Vagina (tissue), 2 donors: ENCODE results near the gene USF1. TPM values are rescaled to one million over a fixed set of nuclear protein-coding genes. Genes with fewer than 3 reads are reported as not detected.

Experiments used
- DNase-seq, 2 donors: peaks; one replicate each; pipeline ENCODE4 v3.0.0-alpha.2; 2017; ENCODE audit errors: extremely low spot score in 2 of 2
- H3K27ac ChIP-seq: fragments of 200-600 bp; sonication (generic); one replicate; pipeline ENCODE4 v1.5.1; 2019
- H3K27me3 ChIP-seq: fragments of 200-600 bp; sonication (generic); one replicate; pipeline ENCODE4 v1.5.1; 2019
- H3K36me3 ChIP-seq, 2 donors: fragments of 200-600 bp; sonication (generic); one replicate each; pipeline ENCODE4 v1.5.1; 2017 to 2019
- H3K4me1 ChIP-seq: fragments of 200-600 bp; sonication (generic); one replicate; pipeline ENCODE4 v1.5.1; 2019
- H3K4me3 ChIP-seq, 2 donors: fragments of 200-600 bp; sonication (generic); 1 replicate in 1 of 2; 2 replicates in 1 of 2; pipeline ENCODE4 v1.5.1; 2016 to 2019
- H3K9me3 ChIP-seq: fragments of 200-600 bp; sonication (generic); one replicate; pipeline ENCODE4 v1.5.1; 2019
- POLR2A ChIP-seq, 2 donors: fragments of 450-650 bp; IDR thresholded peaks; one replicate each; pipeline ENCODE4 v1.6.1; 2017; ENCODE audit warnings: antibody characterized with exemption in 2 of 2, mild to moderate bottlenecking in 2 of 2, moderate library complexity in 2 of 2
- POLR2AphosphoS5 ChIP-seq, 2 donors: sonication (generic); formaldehyde crosslinking; IDR thresholded peaks; one replicate each; pipeline ENCODE4 v1.9.0; 2017; ENCODE audit warnings: antibody characterized with exemption in 2 of 2, mild to moderate bottlenecking in 2 of 2, low read depth in 1 of 2; ENCODE audit not compliant: insufficient read depth in 1 of 2
- intact Hi-C: fragments of 100-400 bp; cut with DNase I; formaldehyde crosslinking; loops from one replicate; pipeline ENCODE4 v1.15.1; 2023
- total RNA-seq: library from RNA; depleted of rRNA; stranded (reverse); fragments of >200 nt; gene quantifications from one replicate; pipeline ENCODE4 v1.2.3, GENCODE V29; 2016
- TF ChIP-seq, protein P1 (sequence below), 3 experiments: fragments of 450-650 bp in 2 of 3; fragments of 200-600 bp in 1 of 3; sonication (generic) in 1 of 3; IDR thresholded peaks; one replicate each; pipeline ENCODE4 v1.5.1; 2017 to 2019; ENCODE audit warnings: antibody characterized with exemption in 3 of 3, mild to moderate bottlenecking in 2 of 3, moderate library complexity in 2 of 3

USF1 gene
- total RNA-seq, 1 donor from 2014 or later = 39.0 TPM

DNA sequence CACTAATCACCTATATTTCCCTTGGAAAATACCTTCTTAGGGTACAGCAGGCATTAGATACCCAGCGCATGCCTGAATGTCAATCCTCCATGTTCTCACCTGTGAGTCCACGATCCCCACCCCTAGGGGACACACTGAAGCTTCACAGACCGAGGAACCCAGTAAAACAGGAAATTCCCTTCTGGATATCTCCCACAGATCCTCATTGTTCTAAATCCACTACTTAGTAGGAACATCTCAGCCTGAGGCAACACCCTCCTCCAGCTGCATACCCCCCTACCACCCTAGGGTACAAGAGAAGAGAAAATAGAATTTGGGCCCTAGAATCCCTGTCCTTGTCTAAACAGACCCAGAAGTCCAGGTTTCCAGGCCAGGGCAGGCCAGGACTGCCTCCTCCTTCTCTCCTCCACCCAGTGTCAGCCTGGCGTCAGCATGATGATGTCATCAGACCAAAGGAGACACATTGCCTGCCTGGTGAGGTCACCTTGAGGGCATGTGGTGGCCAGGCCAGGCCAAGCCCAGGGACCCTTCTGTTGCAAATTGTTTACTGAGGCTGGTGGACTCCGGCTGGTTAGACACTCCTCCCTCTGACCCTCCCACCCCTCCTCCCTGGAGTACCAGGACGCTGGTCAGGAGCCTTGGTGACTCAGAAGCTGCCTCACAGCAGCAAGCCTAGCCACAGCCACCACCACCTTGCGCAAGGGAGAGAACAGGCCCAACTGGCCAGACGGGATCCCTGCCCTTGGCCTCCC lies 37.4 kb upstream of the USF1 start:
- Histone ChIP-seq H3K27me3 (no peaks in the 10 kb centered on the region), H3K27ac (peak overlapping the region; percentile 77), H3K36me3 (no peaks in the 10 kb centered on the region), H3K9me3 (no peaks in the 10 kb centered on the region), H3K4me1 (no peaks in the 10 kb centered on the region), H3K4me3 (no peak overlapping the region)
- intact Hi-C loops = no loop called here
- no peak for DNase-seq
- TF ChIP-seq, protein P1, sequence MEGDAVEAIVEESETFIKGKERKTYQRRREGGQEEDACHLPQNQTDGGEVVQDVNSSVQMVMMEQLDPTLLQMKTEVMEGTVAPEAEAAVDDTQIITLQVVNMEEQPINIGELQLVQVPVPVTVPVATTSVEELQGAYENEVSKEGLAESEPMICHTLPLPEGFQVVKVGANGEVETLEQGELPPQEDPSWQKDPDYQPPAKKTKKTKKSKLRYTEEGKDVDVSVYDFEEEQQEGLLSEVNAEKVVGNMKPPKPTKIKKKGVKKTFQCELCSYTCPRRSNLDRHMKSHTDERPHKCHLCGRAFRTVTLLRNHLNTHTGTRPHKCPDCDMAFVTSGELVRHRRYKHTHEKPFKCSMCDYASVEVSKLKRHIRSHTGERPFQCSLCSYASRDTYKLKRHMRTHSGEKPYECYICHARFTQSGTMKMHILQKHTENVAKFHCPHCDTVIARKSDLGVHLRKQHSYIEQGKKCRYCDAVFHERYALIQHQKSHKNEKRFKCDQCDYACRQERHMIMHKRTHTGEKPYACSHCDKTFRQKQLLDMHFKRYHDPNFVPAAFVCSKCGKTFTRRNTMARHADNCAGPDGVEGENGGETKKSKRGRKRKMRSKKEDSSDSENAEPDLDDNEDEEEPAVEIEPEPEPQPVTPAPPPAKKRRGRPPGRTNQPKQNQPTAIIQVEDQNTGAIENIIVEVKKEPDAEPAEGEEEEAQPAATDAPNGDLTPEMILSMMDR (IDR thresholded peaks at IDR 0.05) = no peak
- no peak for TF ChIP-seq POLR2A (IDR thresholded peaks at IDR 0.05)
- peak; percentile 21 to 75 for TF ChIP-seq POLR2AphosphoS5 (IDR thresholded peaks at IDR 0.05; ENCODE audit: insufficient read depth in 1 of 2, low read depth in 1 of 2)

DNA sequence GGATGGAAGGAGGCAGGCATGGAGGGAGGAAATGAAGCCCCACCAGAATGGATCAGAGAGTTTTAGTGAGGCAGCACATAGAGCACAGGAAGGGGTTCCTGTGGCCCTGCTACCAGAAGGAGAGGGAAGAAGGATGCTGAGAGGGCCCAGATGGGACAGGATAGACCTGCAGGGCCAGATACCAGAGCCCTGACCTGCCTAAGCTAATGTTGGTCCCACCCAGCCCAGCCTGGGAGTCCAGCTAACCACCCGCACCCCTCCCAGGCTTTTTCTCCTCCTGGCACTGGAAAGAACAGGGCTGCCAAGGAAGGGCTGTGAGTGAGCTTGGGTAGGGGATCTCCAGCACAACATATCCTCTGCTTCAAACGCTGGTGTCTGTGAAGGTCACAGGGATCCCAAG lies 36.7 kb upstream of the USF1 start:
- H3K4me3 ChIP-seq = no peak overlapping the region
- TF ChIP-seq POLR2AphosphoS5 (IDR thresholded peaks at IDR 0.05; ENCODE audit: insufficient read depth in 1 of 2, low read depth in 1 of 2) = no peak
- TF ChIP-seq, protein P1 (IDR thresholded peaks at IDR 0.05) = no peak
- TF ChIP-seq POLR2A (IDR thresholded peaks at IDR 0.05) = no peak
- H3K9me3 ChIP-seq = no peaks in the 10 kb centered on the region
- intact Hi-C loops = no loop called here
- H3K36me3 ChIP-seq = no peaks in the 10 kb centered on the region
- H3K4me1 ChIP-seq = no peaks in the 10 kb centered on the region
- DNase-seq = no peak
- H3K27ac ChIP-seq = peak overlapping the region; percentile 77
- H3K27me3 ChIP-seq = no peaks in the 10 kb centered on the region

DNA sequence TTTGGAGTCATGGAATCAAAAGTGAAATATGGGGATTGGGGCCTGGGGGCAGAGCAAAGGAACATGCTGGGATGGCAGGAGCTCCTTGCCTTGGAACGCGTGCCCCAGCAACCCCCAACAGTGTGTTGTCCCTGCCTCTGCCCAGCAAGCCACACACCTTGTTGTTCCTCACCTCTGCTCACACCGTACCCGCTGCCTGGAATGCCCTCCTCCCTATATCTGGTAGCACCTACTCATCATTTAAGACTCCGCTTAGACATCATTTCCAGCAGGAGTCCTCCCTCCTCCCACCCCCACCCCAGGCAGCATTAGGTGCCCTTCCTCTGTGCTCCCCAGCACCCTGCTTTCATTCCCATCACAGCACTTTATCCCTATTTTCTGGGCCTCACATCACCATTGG lies 35.7 kb upstream of the USF1 start:
- H3K27me3 ChIP-seq = no peaks in the 10 kb centered on the region
- TF ChIP-seq, protein P1 (IDR thresholded peaks at IDR 0.05) = no peak
- TF ChIP-seq POLR2A (IDR thresholded peaks at IDR 0.05) (no peak), POLR2AphosphoS5 (IDR thresholded peaks at IDR 0.05; ENCODE audit: insufficient read depth in 1 of 2, low read depth in 1 of 2) (no peak)
- H3K27ac ChIP-seq = peak overlapping the region; percentile 77
- no peak overlapping the region for H3K4me3 ChIP-seq
- H3K9me3 ChIP-seq = no peaks in the 10 kb centered on the region
- no peak for DNase-seq
- intact Hi-C loops = no loop called here
- no peaks in the 10 kb centered on the region for H3K4me1 ChIP-seq
- no peaks in the 10 kb centered on the region for H3K36me3 ChIP-seq

DNA sequence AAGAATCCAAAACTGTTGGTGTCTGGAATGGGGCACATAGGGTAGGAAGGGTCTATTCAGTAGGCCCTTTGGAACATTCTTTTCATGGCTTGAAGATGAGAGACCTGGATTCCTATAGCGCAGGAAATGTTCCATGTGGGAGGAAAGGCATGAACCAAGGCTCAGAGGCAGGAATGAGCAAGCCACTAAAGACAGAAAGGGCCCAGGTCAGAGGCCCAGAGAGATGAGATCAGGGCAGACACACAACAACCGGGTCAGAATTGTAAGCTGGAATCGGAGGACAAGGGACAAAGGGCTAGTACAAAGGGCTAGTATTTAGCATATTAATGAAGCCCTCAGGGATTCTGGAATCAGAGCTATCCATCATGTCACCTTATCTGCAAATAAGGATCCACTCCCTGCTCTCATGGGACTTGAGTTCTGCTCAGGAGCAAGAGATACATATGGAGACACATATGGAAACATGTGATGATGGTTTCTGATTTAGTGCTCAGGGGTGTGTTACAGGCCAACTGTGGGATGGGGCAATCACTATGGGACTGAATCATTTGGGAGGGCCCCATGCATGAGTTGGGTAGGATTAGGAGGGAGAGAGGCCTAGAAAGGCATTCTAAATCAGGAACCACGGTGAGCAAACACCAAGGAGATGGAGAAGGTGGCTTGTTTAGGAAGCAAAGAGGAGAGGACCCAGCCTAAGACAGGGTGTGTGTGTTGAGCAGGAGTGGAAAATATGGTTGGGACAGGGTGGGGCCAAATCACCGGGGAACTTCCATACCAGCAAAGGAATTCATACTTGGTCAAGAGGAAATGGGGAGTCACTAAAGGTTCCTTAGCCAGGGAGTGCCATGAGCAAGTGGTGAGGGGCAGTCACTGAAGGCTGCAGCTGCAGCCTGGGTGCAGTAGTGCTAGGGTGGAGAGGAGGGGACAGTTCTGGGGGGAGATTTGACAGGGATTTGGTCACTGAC lies 34.9 kb upstream of the USF1 start:
- Histone ChIP-seq H3K27me3 (no peaks in the 10 kb centered on the region), H3K36me3 (no peaks in the 10 kb centered on the region), H3K4me3 (no peak overlapping the region), H3K4me1 (no peaks in the 10 kb centered on the region), H3K9me3 (no peaks in the 10 kb centered on the region), H3K27ac (peak overlapping the region; percentile 77)
- intact Hi-C loops = no loop called here
- TF ChIP-seq, protein P1 (IDR thresholded peaks at IDR 0.05) = no peak
- TF ChIP-seq POLR2AphosphoS5 (IDR thresholded peaks at IDR 0.05; ENCODE audit: insufficient read depth in 1 of 2, low read depth in 1 of 2) = peak in 1 of 2 donors; percentile 60
- no peak for DNase-seq
